Lower leg skin (tissue), 4 donors: ENCODE results near the gene TFAP2A. TPM values are rescaled to one million over a fixed set of nuclear protein-coding genes. Genes with fewer than 3 reads are reported as not detected.

Source experiments
- DNase-seq, 2 donors: peaks; one replicate each; pipeline ENCODE4 v3.0.0-alpha.2; 2019; ENCODE audit warnings: low spot score in 2 of 2
- H3K4me3 ChIP-seq: fragments of 200-600 bp; sonication (generic); 2 replicates; pipeline ENCODE4 v1.5.1; 2017; ENCODE audit warnings: mild to moderate bottlenecking, low read depth; ENCODE audit not compliant: poor library complexity, severe bottlenecking
- POLR2A ChIP-seq, 2 donors: fragments of 450-650 bp; IDR thresholded peaks; one replicate each; pipeline ENCODE4 v1.6.1; 2016 to 2017; ENCODE audit warnings: antibody characterized with exemption in 2 of 2, mild to moderate bottlenecking in 1 of 2, moderate library complexity in 1 of 2
- WGBS, 2 donors: methylation state at CpG; one replicate each; pipeline ENCODE4 v1.1.5; 2018; 5-methylcytosine and 5-hydroxymethylcytosine counted together
- intact Hi-C: fragments of 100-400 bp; cut with DNase I; formaldehyde crosslinking; loops from one replicate; pipeline ENCODE4 v1.15.0; 2023; ENCODE audit warnings: low total_unique reads
- total RNA-seq, 4 donors: library from RNA; depleted of rRNA; stranded (reverse); fragments of >200 nt; gene quantifications; one replicate each; pipeline ENCODE4 v1.1.0, GENCODE V29; 2016
- TF ChIP-seq, protein P1 (sequence below), 3 donors: fragments of 450-650 bp; IDR thresholded peaks; one replicate each; pipeline ENCODE4 v1.5.1; 2016; ENCODE audit warnings: antibody characterized with exemption in 3 of 3, mild to moderate bottlenecking in 3 of 3, moderate library complexity in 2 of 3

Gene TFAP2A
- total RNA-seq, 4 donors from 2014 or later: 62.0 to 123 (median 63.7) TPM

DNA sequence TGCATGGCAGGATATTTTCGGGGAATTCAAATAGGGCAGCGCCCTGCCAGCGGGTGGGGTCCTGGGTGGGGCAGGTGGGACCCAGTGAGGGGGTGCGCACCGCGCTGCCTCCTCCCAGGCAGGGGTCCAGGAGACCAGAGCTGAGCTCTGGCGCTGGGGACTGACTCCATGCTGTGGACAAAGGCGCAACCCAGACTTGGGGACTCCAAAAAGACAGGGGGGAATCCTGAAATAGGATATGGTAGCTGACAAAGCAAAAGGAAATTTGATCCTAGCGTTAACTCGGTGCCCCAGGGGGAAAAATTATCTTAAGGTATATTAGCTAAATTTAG is 23.6 kb downstream of the TFAP2A start:
- 27 to 46% methylated on average over 10 of the region's 10 CpGs for WGBS, 2 donors
- no peak overlapping the region for H3K4me3 ChIP-seq
- intact Hi-C loops: no loop called here
- no peak for DNase-seq
- TF ChIP-seq POLR2A (IDR thresholded peaks at IDR 0.05): no peak
- TF ChIP-seq, protein P1, sequence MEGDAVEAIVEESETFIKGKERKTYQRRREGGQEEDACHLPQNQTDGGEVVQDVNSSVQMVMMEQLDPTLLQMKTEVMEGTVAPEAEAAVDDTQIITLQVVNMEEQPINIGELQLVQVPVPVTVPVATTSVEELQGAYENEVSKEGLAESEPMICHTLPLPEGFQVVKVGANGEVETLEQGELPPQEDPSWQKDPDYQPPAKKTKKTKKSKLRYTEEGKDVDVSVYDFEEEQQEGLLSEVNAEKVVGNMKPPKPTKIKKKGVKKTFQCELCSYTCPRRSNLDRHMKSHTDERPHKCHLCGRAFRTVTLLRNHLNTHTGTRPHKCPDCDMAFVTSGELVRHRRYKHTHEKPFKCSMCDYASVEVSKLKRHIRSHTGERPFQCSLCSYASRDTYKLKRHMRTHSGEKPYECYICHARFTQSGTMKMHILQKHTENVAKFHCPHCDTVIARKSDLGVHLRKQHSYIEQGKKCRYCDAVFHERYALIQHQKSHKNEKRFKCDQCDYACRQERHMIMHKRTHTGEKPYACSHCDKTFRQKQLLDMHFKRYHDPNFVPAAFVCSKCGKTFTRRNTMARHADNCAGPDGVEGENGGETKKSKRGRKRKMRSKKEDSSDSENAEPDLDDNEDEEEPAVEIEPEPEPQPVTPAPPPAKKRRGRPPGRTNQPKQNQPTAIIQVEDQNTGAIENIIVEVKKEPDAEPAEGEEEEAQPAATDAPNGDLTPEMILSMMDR (IDR thresholded peaks at IDR 0.05): no peak

DNA sequence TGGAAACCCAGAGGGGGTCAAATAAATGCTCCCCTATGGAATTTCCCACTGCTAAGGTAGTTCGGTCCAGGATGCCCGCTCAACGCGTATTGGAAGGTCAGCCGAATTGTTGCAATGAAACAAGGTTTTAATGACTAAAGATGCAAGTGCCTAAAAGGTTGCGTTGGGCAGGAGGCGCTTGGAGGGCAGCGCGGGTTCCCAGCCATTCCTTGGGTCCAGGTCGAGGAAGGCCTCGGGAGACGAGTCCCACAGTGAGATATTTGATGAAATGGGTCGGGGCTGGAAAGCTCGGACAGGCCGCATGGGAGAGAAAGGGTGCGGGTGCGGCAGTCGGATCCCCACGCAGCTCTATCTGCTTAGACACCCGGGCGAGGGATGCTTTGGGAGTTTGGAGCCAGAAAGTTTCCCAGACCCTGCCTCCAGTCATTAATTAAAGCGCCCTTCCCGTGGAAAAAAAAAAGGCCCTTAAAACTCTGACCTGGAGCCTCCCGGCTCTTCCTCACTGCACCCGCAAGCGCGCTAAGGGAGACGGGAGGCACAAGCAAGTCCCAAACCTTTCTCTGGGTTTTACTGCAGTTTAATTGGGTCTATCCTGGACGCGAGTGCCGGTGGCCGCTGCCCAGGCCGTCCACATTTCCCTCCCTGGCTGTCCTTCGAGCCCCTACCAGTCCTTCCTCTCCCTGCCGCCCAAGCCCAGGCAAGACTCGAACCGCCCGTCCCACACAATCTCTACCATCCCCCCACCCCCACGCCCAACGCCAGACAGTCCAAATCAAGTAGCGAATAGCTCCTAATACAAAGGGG is 24.2 kb downstream of the TFAP2A start:
- intact Hi-C loops: no loop called here
- H3K4me3 ChIP-seq: no peak overlapping the region
- TF ChIP-seq POLR2A (IDR thresholded peaks at IDR 0.05): no peak
- TF ChIP-seq, protein P1 (IDR thresholded peaks at IDR 0.05): no peak
- 44 to 52% methylated on average over 41 of the region's 41 CpGs for WGBS, 2 donors
- DNase-seq: no peak

DNA sequence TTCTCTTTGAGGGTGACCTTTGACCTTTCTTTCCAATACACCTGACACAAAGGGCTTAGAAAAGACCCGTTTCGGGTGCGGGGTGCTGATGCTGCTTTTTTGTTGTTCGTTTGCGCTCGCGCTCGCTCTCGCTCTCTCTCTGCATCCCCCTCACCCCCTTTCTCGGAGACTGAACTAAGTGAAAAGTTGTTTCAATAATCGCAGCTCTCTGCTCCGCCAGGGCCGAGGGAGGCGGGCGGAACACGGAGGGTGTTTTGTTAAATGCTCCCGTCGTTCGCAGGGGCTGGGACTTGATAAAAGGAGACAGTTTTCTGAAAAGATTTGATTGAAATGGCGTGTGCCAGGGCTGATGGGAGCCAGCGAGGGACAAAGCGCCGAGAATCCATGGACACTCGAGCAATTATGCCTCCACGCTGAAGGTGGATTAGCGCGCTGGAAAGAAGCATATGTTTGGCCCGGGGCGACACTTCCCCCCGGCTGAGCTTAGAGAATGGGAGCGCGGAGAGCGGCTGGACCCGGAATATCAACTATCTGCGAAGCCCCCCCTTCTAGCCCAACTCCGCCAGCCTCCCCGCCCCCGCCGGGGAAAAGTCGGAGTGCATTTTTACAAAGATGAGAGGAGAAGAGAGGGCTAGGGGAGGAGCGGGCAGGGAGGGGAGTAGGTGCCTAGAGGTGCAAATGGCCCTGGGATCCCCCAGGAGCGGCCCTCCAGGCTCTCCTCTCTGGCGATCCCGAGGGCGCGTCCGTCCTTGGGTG is 25.0 kb downstream of the TFAP2A start:
- intact Hi-C loops: no loop called here
- 41 to 52% methylated on average over 47 of the region's 47 CpGs for WGBS, 2 donors

DNA sequence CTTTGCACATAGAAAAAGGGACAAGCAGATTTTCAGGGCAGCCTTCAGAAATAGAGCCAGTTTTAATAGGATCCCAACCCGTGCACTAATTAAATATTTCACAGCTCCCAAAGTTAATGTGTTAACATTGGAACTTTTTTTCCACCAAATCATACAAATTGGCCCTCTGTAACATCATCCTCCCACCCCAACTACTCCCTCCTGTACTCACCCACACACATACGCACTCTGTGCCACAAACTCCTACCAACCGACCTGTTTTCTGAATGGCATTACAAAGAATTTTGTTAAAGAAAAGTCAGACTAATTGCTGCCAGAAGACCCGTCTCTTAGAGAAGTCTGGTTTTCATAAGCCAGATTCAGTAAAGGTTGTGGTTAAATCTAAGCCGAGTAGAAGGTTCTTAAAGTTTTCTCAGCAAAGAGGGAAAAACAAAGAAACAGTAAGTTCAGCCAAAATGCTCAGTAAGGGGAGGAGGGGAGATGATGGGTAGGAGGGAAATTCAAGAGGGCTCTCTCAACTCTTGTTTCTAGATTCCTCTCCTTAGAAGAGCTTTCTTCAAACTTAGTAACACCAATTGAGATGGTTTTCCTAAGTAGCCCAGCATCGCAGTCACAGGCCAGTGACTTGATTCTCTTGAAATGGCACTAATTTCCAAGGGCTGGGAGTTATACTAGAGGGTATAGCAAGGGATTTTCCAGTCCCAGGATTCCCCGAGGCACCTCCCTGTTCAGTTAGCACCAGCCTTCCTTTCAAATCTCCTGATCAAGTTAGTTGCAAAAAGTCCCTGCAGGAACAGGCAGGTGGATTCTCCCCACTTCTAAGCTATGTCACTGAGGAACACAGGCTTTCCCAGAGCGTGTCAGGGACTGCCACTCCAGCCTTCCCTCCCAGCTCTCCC is 27.9 kb downstream of the TFAP2A start:
- WGBS, 2 donors: 12 to 17% methylated on average over 8 of the region's 8 CpGs
- DNase-seq: no peak
- no peak overlapping the region for H3K4me3 ChIP-seq
- TF ChIP-seq, protein P1 (IDR thresholded peaks at IDR 0.05): no peak
- no peak for TF ChIP-seq POLR2A (IDR thresholded peaks at IDR 0.05)
- intact Hi-C loops: no loop called here

More for the DNA sequence above, 25.0 kb downstream of the TFAP2A start:
- H3K4me3 ChIP-seq: no peak overlapping the region
- DNase-seq: no peak
- no peak for TF ChIP-seq POLR2A (IDR thresholded peaks at IDR 0.05)
- TF ChIP-seq, protein P1 (IDR thresholded peaks at IDR 0.05): no peak

DNA sequence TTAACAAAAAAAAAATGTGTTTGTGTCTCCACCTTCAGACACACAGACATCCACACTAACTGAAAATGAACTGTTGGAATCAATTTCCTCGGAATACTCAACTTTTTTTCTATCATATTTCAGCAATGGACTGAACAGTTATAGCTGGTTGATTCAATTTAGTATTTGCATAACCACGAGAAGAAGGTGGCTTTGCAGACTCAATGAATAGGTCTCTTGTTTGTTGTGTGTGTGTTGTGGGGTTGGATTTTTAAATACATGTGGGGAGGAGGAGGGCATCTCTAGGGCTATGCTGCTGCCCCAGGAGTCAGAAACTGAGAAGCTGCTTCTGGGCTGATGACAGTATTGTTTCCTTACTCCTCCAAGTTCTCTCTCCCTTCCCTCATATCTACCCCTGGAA is 28.7 kb downstream of the TFAP2A start:
- intact Hi-C loops: no loop called here
- WGBS, 2 donors: 16 to 19% methylated on average over 2 of the region's 2 CpGs
- DNase-seq: no peak
- H3K4me3 ChIP-seq: no peak overlapping the region
- TF ChIP-seq, protein P1 (IDR thresholded peaks at IDR 0.05): no peak
- TF ChIP-seq POLR2A (IDR thresholded peaks at IDR 0.05): no peak
